GM19438 (cell line): Measurements from ENCODE around the gene ATAD2B.

ENCODE experiments used
- ATAC-seq: cut with Tn5 transposase; IDR thresholded peaks from one replicate; pipeline ENCODE4 v1.9.1; 2021; ENCODE audit warnings: low read depth; ENCODE audit not compliant: unreplicated experiment

ATAD2B gene

DNA sequence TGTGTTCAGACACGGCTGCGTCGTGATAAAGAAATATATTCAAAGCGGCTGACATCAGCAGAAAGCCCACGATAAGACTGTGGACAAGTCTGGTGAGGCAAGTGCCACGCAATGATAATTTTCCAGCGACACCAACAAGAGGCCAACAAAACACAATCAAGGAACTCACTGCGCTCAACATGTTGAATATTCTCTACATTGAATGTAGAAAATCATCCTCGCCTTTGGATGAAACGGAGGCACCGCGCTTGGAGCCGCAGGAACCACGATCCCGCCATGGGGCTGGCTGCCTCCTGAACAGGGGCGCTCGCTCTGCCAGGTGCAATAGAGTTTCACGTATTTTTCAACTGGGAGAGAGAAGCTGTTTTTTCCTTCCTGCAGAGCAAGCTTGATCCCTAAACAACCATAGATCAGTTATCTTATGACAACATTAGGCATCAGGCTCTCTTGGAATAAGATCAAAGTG lies 220.3 kb downstream of the ATAD2B start:
- ATAC-seq = no peak

DNA sequence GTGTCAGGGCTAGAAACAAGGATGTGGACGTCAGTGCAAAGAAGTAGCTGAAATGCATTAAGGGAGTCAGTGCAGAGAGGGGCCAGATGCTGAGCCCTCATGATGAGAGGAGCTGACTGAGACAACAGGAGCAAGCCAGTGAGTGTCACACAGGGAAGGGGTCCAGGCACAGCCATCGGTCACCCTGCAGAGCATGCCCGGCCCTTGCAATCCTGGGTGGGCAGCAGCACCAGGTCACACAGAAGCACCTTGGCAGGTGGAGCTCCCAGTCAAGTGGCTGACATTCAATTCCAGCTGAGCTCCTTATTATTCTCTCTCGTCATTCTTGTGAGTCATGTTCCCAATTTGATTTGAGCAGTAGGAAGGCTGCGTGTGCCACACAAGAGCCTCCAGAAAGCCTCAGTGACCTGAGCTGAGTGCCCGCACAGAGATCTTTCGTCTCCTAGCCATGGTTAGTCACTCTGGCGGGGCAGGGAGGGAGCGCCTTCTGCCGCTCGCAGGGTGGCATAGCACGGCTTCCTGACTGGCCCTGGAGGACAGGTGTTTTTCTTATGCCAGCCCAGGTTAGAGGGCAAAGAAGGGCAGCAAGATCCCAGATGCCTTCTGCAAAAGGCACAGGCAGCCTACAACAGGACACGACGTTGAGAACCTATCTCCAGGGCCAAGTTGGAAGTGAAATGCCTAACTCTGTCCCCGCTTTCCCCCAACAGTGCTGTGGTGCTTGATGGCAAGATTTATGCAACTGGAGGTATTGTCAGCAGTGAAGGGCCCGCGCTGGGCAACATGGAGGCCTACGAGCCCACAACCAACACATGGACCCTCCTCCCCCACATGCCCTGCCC lies 220.9 kb downstream of the ATAD2B start:
- ATAC-seq = no peak

DNA sequence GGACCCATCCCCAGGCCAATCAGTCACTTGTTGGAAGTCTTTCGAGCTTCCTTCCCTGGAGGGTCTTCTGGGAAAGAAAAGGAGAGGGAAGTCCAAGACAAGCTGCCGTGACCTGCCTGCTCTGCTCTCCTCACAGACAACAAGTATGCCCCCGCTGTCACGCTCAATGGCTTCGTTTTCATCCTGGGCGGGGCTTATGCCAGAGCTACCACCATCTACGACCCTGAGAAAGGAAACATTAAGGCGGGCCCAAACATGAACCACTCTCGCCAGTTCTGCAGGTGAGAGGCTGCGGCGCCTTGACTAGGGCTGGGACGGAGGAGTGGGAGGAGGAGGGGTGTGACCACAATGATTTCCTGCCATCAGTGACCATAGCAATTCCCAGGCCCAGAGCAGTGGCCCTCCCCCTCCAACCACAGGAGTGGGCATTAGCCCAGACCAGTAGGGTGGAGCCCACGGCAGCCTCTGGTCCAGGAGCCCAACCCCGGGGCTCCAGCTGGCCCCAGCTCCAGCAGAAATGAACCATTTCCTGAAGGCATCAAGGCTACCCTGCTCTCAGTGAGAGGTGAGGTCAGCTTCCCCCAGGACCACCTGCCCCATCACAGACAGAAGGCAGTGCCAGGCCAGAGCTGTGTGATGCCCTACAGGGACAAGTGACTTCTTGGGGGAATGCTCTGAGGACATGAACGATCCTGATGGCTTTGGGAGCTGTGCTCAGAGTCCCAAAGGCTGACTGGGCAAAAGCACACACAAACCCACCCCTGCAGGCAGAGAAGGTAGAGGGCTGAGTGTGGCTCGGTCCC lies 223.1 kb downstream of the ATAD2B start:
- ATAC-seq = no peak

DNA sequence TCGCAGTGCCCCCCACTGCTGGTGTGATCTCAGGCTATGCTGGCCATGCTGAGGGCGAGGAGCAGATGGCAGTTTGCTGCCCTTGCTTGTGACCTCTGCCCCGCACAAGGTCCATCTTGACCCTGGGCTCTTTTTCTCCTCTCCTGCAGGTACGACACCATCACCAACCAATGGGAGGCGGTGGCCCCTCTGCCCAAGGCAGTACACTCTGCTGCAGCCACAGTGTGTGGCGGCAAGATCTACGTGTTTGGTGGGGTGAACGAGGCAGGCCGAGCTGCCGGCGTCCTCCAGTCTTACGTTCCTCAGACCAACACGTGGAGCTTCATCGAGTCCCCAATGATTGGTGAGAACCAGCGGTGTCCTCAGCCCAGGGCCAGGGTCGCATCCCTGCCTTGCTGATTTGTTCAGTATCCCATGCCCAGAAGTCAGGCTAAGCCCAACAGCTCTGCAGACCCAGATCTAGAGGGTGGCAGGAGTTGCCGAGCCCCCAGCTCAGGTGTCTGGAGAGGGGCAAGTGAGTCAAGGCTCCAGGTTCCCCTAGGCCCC lies 223.8 kb downstream of the ATAD2B start:
- ATAC-seq = no peak

DNA sequence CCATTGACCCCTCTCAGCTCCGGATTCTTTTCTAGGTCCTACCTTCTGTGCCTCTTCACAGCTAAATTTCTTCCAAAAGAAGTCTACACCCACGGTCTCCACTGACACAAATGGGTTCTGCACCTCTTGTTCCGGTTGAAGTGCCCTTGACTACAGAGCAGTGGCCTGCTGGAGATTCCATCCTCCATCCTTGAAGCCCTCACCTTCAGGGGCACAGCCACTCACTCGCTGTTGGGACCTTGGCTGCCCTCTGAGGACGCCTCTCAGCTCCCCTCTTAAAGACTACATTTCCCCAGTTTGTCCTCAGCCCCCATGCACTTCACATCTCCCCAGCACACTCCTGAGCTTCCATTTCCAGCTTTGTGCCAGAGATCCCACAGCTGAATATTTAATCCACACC lies 226.3 kb downstream of the ATAD2B start:
- no peak for ATAC-seq

- no peak for ATAC-seq
Observed at GRCh38 chr2:23699580-23699925, 227.4 kb downstream of the ATAD2B start.

- no peak for ATAC-seq
Observed at GRCh38 chr2:23698721-23699579, 228.0 kb downstream of the ATAD2B start.
